ENCODE measurements around the gene EIF5. TPM values are rescaled to one million over a fixed set of nuclear protein-coding genes. Genes with fewer than 3 reads are reported as not detected.

The EIF5 gene
- total and polyA plus RNA-seq, 4 experiments from 2014 or later, result 265 to 395 (median 301) TPM

GRCh38 chr14:103390605-103391004, 56.6 kb downstream of the EIF5 start:
- POLR2A ChIA-PET (ENCODE audit: partially characterized antibody), result interaction anchor here (0.7 to 2.2 kb wide), 4 partner anchors 9 to 56 kb away, joined by 3 to 27 read pairs (median 4); partner anchors contain the start of gene EIF5
- peaks cover 38 to 78% (median 58%) of the 10 kb centered on the region in 4 donors for H3K4me1 Mint-ChIP-seq

GRCh38 chr14:103391048-103391447, 57.0 kb downstream of the EIF5 start:
- H3K4me1 ChIP-seq (ENCODE audit: insufficient read depth, low read length), result peaks cover 83% of the 10 kb centered on the region
- H3K9me3 Mint-ChIP-seq, result no peaks in the 10 kb centered on the region
- no peaks in the 10 kb centered on the region for H3K27me3 ChIP-seq (ENCODE audit: insufficient read depth, low read length)
- DNase-seq, result peak; percentile 45 to 70 (median 50)
- CTCF ChIA-PET (ENCODE audit: partially characterized antibody), result interaction anchor here (0.7 to 6.3 kb wide), 20 partner anchors 10 to 416 kb away, joined by 3 to 39 read pairs (median 6); partner anchors contain the start of gene EIF5
- H3K9me3 ChIP-seq (ENCODE audit: control insufficient read depth in 1 of 2, low read length in 2 of 2), result no peaks in the 10 kb centered on the region
- intact Hi-C loops (cut with micrococcal nuclease), result no loop called here
- H3K27me3 Mint-ChIP-seq, result no peaks in the 10 kb centered on the region
- peaks cover 43 to 79% (median 62%) of the 10 kb centered on the region in 4 donors for H3K4me1 Mint-ChIP-seq
- peaks cover 0 to 12% of the 10 kb centered on the region in 2 donors for H3K36me3 Mint-ChIP-seq
- peak overlapping the region; percentile 61 to 92 (median 75) for H3K27ac Mint-ChIP-seq
- no peak overlapping the region for H3K27ac ChIP-seq (ENCODE audit: low read depth, low read length)
- no peak overlapping the region for H3K4me3 ChIP-seq (ENCODE audit: low read length in 2 of 2)
- POLR2A ChIA-PET (ENCODE audit: partially characterized antibody), result interaction anchor here (0.7 to 2.2 kb wide), 3 partner anchors 9 to 56 kb away, joined by 3 to 27 read pairs (median 4); partner anchors contain the start of gene EIF5
- H3K4me3 Mint-ChIP-seq, result peak overlapping the region in 5 of 8 donors; percentile 26 to 76 (median 37)
- H3K36me3 ChIP-seq (ENCODE audit: insufficient read depth, low read length), result no peaks in the 10 kb centered on the region

More at GRCh38 chr14:103390605-103391004, 56.6 kb downstream of the EIF5 start:
- CTCF ChIA-PET (ENCODE audit: partially characterized antibody), result interaction anchor here (0.8 to 6.3 kb wide), 24 partner anchors 9 to 416 kb away, joined by 3 to 39 read pairs (median 6); partner anchors contain the start of gene EIF5
- H3K9me3 Mint-ChIP-seq, result no peaks in the 10 kb centered on the region
- no peak overlapping the region for H3K4me3 Mint-ChIP-seq
- peak overlapping the region in 2 of 7 donors; percentile 51 to 74 for H3K27ac Mint-ChIP-seq
- DNase-seq, result no peak
- Histone ChIP-seq H3K27ac (ENCODE audit: low read depth, low read length) (no peak overlapping the region), H3K4me1 (ENCODE audit: insufficient read depth, low read length) (peaks cover 79% of the 10 kb centered on the region), H3K27me3 (ENCODE audit: insufficient read depth, low read length) (no peaks in the 10 kb centered on the region), H3K36me3 (ENCODE audit: insufficient read depth, low read length) (no peaks in the 10 kb centered on the region), H3K9me3 (ENCODE audit: control insufficient read depth in 1 of 2, low read length in 2 of 2) (no peaks in the 10 kb centered on the region), H3K4me3 (ENCODE audit: low read length in 2 of 2) (no peak overlapping the region)
- intact Hi-C loops (cut with micrococcal nuclease), result no loop called here
- H3K36me3 Mint-ChIP-seq, result peaks cover 0 to 15% of the 10 kb centered on the region in 2 donors
- no peaks in the 10 kb centered on the region for H3K27me3 Mint-ChIP-seq

- Histone ChIP-seq H3K9me3 (ENCODE audit: control insufficient read depth in 1 of 2, low read length in 2 of 2) (no peaks in the 10 kb centered on the region), H3K4me3 (ENCODE audit: low read length in 2 of 2) (no peak overlapping the region), H3K27me3 (ENCODE audit: insufficient read depth, low read length) (no peaks in the 10 kb centered on the region), H3K4me1 (ENCODE audit: insufficient read depth, low read length) (peaks cover 84% of the 10 kb centered on the region), H3K27ac (ENCODE audit: low read depth, low read length) (no peak overlapping the region), H3K36me3 (ENCODE audit: insufficient read depth, low read length) (no peaks in the 10 kb centered on the region)
- peaks cover 49 to 81% (median 66%) of the 10 kb centered on the region in 4 donors for H3K4me1 Mint-ChIP-seq
- intact Hi-C loops (cut with micrococcal nuclease), result no loop called here
- no peaks in the 10 kb centered on the region for H3K9me3 Mint-ChIP-seq
- H3K27ac Mint-ChIP-seq, result peak overlapping the region in 1 of 7 donors; percentile 32
- H3K36me3 Mint-ChIP-seq, result peaks cover 0 to 3% of the 10 kb centered on the region in 2 donors
- DNase-seq, result no peak
- CTCF ChIA-PET (ENCODE audit: partially characterized antibody), result interaction anchor here (1.0 to 6.3 kb wide), 10 partner anchors 9 to 287 kb away, joined by 3 to 39 read pairs (median 16); partner anchors contain the start of genes EIF5 and MARK3
- H3K4me3 Mint-ChIP-seq, result no peak overlapping the region
- H3K27me3 Mint-ChIP-seq, result no peaks in the 10 kb centered on the region
- POLR2A ChIA-PET (ENCODE audit: partially characterized antibody), result interaction anchor here (1.1 kb wide), 1 partner anchor 58 kb away, joined by 5 read pairs; the partner anchor contains the start of gene EIF5
Measured at GRCh38 chr14:103392106-103392505, 58.1 kb downstream of the EIF5 start.

GRCh38 chr14:103392572-103392971, 58.5 kb downstream of the EIF5 start:
- H3K4me3 Mint-ChIP-seq, result no peak overlapping the region
- Histone ChIP-seq H3K4me1 (ENCODE audit: insufficient read depth, low read length) (peaks cover 83% of the 10 kb centered on the region), H3K9me3 (ENCODE audit: control insufficient read depth in 1 of 2, low read length in 2 of 2) (no peaks in the 10 kb centered on the region), H3K27me3 (ENCODE audit: insufficient read depth, low read length) (no peaks in the 10 kb centered on the region), H3K4me3 (ENCODE audit: low read length in 2 of 2) (no peak overlapping the region), H3K36me3 (ENCODE audit: insufficient read depth, low read length) (no peaks in the 10 kb centered on the region), H3K27ac (ENCODE audit: low read depth, low read length) (no peak overlapping the region)
- H3K27ac Mint-ChIP-seq, result no peak overlapping the region
- ChIA-PET CTCF (ENCODE audit: partially characterized antibody) (interaction anchor here (0.5 to 6.3 kb wide), 12 partner anchors 10 to 1328 kb away, joined by 3 to 39 read pairs (median 5); partner anchors contain the start of genes EIF5 and MARK3), POLR2A (ENCODE audit: partially characterized antibody) (interaction anchor here (1.1 to 1.2 kb wide), 2 partner anchors 8 to 58 kb away, joined by 3 to 5 read pairs; partner anchors contain the start of gene EIF5)
- intact Hi-C loops (cut with micrococcal nuclease), result no loop called here
- no peaks in the 10 kb centered on the region for H3K9me3 Mint-ChIP-seq
- DNase-seq, result no peak
- peaks cover 48 to 80% (median 64%) of the 10 kb centered on the region in 4 donors for H3K4me1 Mint-ChIP-seq
- peaks cover 0 to 2% of the 10 kb centered on the region in 2 donors for H3K36me3 Mint-ChIP-seq
- H3K27me3 Mint-ChIP-seq, result no peaks in the 10 kb centered on the region

- Histone ChIP-seq H3K4me3 (ENCODE audit: low read length in 2 of 2) (no peak overlapping the region), H3K36me3 (ENCODE audit: insufficient read depth, low read length) (no peaks in the 10 kb centered on the region), H3K9me3 (ENCODE audit: control insufficient read depth in 1 of 2, low read length in 2 of 2) (no peaks in the 10 kb centered on the region), H3K27ac (ENCODE audit: low read depth, low read length) (no peak overlapping the region), H3K27me3 (ENCODE audit: insufficient read depth, low read length) (no peaks in the 10 kb centered on the region), H3K4me1 (ENCODE audit: insufficient read depth, low read length) (peaks cover 83% of the 10 kb centered on the region)
- ChIA-PET POLR2A (ENCODE audit: partially characterized antibody) (interaction anchor here (0.7 to 1.2 kb wide), 4 partner anchors 9 to 798 kb away, joined by 3 to 5 read pairs (median 3); partner anchors contain the start of gene EIF5), CTCF (ENCODE audit: partially characterized antibody) (interaction anchor here (0.5 to 6.3 kb wide), 12 partner anchors 10 to 1329 kb away, joined by 3 to 39 read pairs (median 5); partner anchors contain the start of genes EIF5 and MARK3)
- Mint-ChIP-seq H3K27me3 (no peaks in the 10 kb centered on the region), H3K36me3 (peaks cover 2 to 5% of the 10 kb centered on the region in 2 donors), H3K4me3 (peak overlapping the region in 1 of 8 donors; percentile 15), H3K9me3 (no peaks in the 10 kb centered on the region), H3K4me1 (peaks cover 49 to 80% (median 65%) of the 10 kb centered on the region in 4 donors), H3K27ac (no peak overlapping the region)
- intact Hi-C loops (cut with micrococcal nuclease), result no loop called here
- no peak for DNase-seq
Measured at GRCh38 chr14:103393070-103393469, 59.0 kb downstream of the EIF5 start.

- DNase-seq, result peak in 3 of 5 donors; percentile 20 to 29 (median 24)
- peaks cover 2 to 7% of the 10 kb centered on the region in 2 donors for H3K36me3 Mint-ChIP-seq
Measured at GRCh38 chr14:103393676-103394626, 59.9 kb downstream of the EIF5 start.

More at GRCh38 chr14:103393676-103394626, 59.9 kb downstream of the EIF5 start:
- Mint-ChIP-seq H3K4me1 (peaks cover 48 to 80% (median 65%) of the 10 kb centered on the region in 4 donors), H3K9me3 (no peaks in the 10 kb centered on the region), H3K27me3 (no peaks in the 10 kb centered on the region), H3K4me3 (peak overlapping the region; percentile 32 to 73 (median 47)), H3K27ac (peak overlapping the region; percentile 3 to 79 (median 42))
- no peaks in the 10 kb centered on the region for H3K9me3 ChIP-seq (ENCODE audit: control insufficient read depth in 1 of 2, low read length in 2 of 2)
- no peaks in the 10 kb centered on the region for H3K36me3 ChIP-seq (ENCODE audit: insufficient read depth, low read length)
- no peaks in the 10 kb centered on the region for H3K27me3 ChIP-seq (ENCODE audit: insufficient read depth, low read length)
- H3K4me1 ChIP-seq (ENCODE audit: insufficient read depth, low read length), result peaks cover 83% of the 10 kb centered on the region
- intact Hi-C loops (cut with micrococcal nuclease), result loop anchor here (1.0 kb wide), 1 partner anchor 9 kb away; the partner anchor contains the start of gene MARK3
- H3K27ac ChIP-seq (ENCODE audit: low read depth, low read length), result no peak overlapping the region
- H3K4me3 ChIP-seq (ENCODE audit: low read length in 2 of 2), result no peak overlapping the region
- ChIA-PET CTCF (ENCODE audit: partially characterized antibody) (interaction anchor here (1.0 to 6.3 kb wide), 9 partner anchors 10 to 289 kb away, joined by 3 to 39 read pairs (median 8); partner anchors contain the start of genes EIF5 and MARK3), POLR2A (ENCODE audit: partially characterized antibody) (interaction anchor here (0.7 to 1.2 kb wide), 4 partner anchors 9 to 799 kb away, joined by 3 to 6 read pairs (median 3); partner anchors contain the start of gene MARK3)
